Measurements from ENCODE around the gene COL24A1.

The COL24A1 gene

DNA sequence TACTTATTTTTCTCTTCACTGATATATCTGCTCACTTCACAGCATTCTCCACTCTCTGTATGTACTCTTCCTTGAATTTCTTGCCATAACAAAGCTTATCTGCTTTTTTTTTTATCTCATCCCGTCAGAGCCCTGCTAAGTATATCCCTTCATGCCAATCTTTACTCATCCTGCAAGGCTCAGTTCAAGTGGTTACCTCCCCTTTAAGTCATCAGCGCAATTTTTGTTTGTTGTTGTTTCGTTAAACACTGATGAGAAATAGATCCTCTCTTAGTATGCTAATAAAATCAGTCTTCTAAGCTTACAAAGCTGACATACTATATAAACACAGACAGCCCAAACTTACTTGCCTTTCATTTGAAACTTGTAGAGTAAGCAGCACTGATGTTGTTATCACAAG lies 17.8 kb downstream of the COL24A1 start:
- Histone ChIP-seq H3K9me2 (replicated peaks; ENCODE audit: control insufficient read depth, low read length) (no peaks in the 10 kb centered on the region), H3F3A (ENCODE audit: control insufficient read depth, insufficient read depth) (no peaks in the 10 kb centered on the region)

DNA sequence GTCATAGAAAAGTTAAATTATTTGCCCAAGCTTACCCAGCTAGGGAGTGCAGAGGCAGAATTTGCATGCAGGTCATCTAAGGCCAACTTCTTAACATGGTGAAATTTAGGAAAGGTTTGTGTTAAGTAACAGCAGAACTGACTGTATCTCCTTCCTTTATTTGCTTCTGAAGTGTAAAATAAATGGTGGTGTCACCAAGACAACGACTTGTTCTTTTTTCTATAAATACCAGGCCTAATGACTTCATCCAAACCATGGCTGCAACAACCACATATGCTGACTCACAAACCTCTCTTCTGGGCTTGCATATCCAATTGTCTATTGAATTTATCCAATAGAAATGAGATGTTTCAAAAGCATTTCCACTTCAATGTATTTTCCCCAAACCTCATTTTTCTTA lies 19.1 kb downstream of the COL24A1 start:
- TF ChIP-seq, protein P1, sequence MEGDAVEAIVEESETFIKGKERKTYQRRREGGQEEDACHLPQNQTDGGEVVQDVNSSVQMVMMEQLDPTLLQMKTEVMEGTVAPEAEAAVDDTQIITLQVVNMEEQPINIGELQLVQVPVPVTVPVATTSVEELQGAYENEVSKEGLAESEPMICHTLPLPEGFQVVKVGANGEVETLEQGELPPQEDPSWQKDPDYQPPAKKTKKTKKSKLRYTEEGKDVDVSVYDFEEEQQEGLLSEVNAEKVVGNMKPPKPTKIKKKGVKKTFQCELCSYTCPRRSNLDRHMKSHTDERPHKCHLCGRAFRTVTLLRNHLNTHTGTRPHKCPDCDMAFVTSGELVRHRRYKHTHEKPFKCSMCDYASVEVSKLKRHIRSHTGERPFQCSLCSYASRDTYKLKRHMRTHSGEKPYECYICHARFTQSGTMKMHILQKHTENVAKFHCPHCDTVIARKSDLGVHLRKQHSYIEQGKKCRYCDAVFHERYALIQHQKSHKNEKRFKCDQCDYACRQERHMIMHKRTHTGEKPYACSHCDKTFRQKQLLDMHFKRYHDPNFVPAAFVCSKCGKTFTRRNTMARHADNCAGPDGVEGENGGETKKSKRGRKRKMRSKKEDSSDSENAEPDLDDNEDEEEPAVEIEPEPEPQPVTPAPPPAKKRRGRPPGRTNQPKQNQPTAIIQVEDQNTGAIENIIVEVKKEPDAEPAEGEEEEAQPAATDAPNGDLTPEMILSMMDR (IDR thresholded peaks at IDR 0.05; ENCODE audit: low read depth, low read length, poor library complexity, severe bottlenecking): no peak
- no peak for TF ChIP-seq EZH2phosphoT487 (IDR thresholded peaks at IDR 0.05; ENCODE audit: borderline replicate concordance, low read length)

More for the DNA sequence above, 17.8 kb downstream of the COL24A1 start:
- Histone ChIP-seq H3K4me3 (ENCODE audit: low read length) (no peak overlapping the region), H3K27ac (ENCODE audit: low read depth, low read length) (no peak overlapping the region), H3K9me3 (ENCODE audit: control insufficient read depth, insufficient read depth, low read length) (no peaks in the 10 kb centered on the region), H3K4me1 (ENCODE audit: control insufficient read depth, low read length) (peaks cover 4% of the 10 kb centered on the region; the same call in 1 of the 2 replicates), H3K27me3 (ENCODE audit: control insufficient read depth, low read length) (no peaks in the 10 kb centered on the region), H4K20me1 (ENCODE audit: control insufficient read depth, insufficient read depth, low read depth, low read length) (no peaks in the 10 kb centered on the region), H3K4me2 (ENCODE audit: low read length) (no peak overlapping the region), H3K79me2 (ENCODE audit: control insufficient read depth, low read length) (no peaks in the 10 kb centered on the region), H3K36me3 (ENCODE audit: control insufficient read depth, low read length) (no peaks in the 10 kb centered on the region)
- TF ChIP-seq, protein P1 (IDR thresholded peaks at IDR 0.05; ENCODE audit: low read depth, low read length, poor library complexity, severe bottlenecking): no peak
- no peak for TF ChIP-seq EZH2phosphoT487 (IDR thresholded peaks at IDR 0.05; ENCODE audit: borderline replicate concordance, low read length)

GRCh38 chr1:86119214-86119764 lies 37.3 kb downstream of the COL24A1 start:
- no peak overlapping the region for H3K4me3 ChIP-seq (ENCODE audit: low read length)
- no peak overlapping the region for H3K27ac ChIP-seq (ENCODE audit: low read depth, low read length)
- no peaks in the 10 kb centered on the region for H3K79me2 ChIP-seq (ENCODE audit: control insufficient read depth, low read length)
- no peaks in the 10 kb centered on the region for H3K4me1 ChIP-seq (ENCODE audit: control insufficient read depth, low read length)
- no peaks in the 10 kb centered on the region for H3K9me2 ChIP-seq (replicated peaks; ENCODE audit: control insufficient read depth, low read length)
- H3K9me3 ChIP-seq (ENCODE audit: control insufficient read depth, insufficient read depth, low read length): no peaks in the 10 kb centered on the region; the same call in 1 of the 2 replicates
- no peaks in the 10 kb centered on the region for H3F3A ChIP-seq (ENCODE audit: control insufficient read depth, insufficient read depth)
- no peak overlapping the region for H3K4me2 ChIP-seq (ENCODE audit: low read length)
- H4K20me1 ChIP-seq (ENCODE audit: control insufficient read depth, insufficient read depth, low read depth, low read length): no peaks in the 10 kb centered on the region
- TF ChIP-seq, protein P1 (IDR thresholded peaks at IDR 0.05; ENCODE audit: low read depth, low read length, poor library complexity, severe bottlenecking): no peak
- no peak for TF ChIP-seq EZH2phosphoT487 (IDR thresholded peaks at IDR 0.05; ENCODE audit: borderline replicate concordance, low read length)
- no peaks in the 10 kb centered on the region for H3K27me3 ChIP-seq (ENCODE audit: control insufficient read depth, low read length)
- no peaks in the 10 kb centered on the region for H3K36me3 ChIP-seq (ENCODE audit: control insufficient read depth, low read length)

More for the DNA sequence above, 19.1 kb downstream of the COL24A1 start:
- no peak overlapping the region for H3K4me2 ChIP-seq (ENCODE audit: low read length)
- H4K20me1 ChIP-seq (ENCODE audit: control insufficient read depth, insufficient read depth, low read depth, low read length): no peaks in the 10 kb centered on the region
- H3K4me3 ChIP-seq (ENCODE audit: low read length): no peak overlapping the region
- no peaks in the 10 kb centered on the region for H3K27me3 ChIP-seq (ENCODE audit: control insufficient read depth, low read length)
- H3K9me3 ChIP-seq (ENCODE audit: control insufficient read depth, insufficient read depth, low read length): no peaks in the 10 kb centered on the region
- H3K79me2 ChIP-seq (ENCODE audit: control insufficient read depth, low read length): no peaks in the 10 kb centered on the region
- H3K27ac ChIP-seq (ENCODE audit: low read depth, low read length): no peak overlapping the region
- H3K9me2 ChIP-seq (replicated peaks; ENCODE audit: control insufficient read depth, low read length): no peaks in the 10 kb centered on the region
- peaks cover 4% of the 10 kb centered on the region; the same call in 1 of the 2 replicates for H3K4me1 ChIP-seq (ENCODE audit: control insufficient read depth, low read length)
- no peaks in the 10 kb centered on the region for H3F3A ChIP-seq (ENCODE audit: control insufficient read depth, insufficient read depth)
- H3K36me3 ChIP-seq (ENCODE audit: control insufficient read depth, low read length): no peaks in the 10 kb centered on the region

All from DOHH2 (cell line).